HCT116 (cell line): ENCODE measurements around the gene EGFL7. TPM values are rescaled to one million over a fixed set of nuclear protein-coding genes. Genes with fewer than 3 reads are reported as not detected.

Source experiments
- ATAC-seq: fragments of 200-7000 bp; cut with Tn5 transposase; 2 replicates; pipeline ENCODE4 v1.9.1; 2020; ENCODE audit warnings: mild to moderate bottlenecking, moderate library complexity
- BruUV-seq: library from RNA; stranded (reverse); fragments of 400-500 nt; replicated peaks from 2 replicates; lab custom pipeline; 2021; lab: Mats Ljungman, UMichigan
- CTCF ChIA-PET: fragments of 300-600 bp; sonication (Branson Sonifier 250); formaldehyde crosslinking; loops from one replicate; lab custom pipeline; 2021; ENCODE audit warnings: antibody characterized with exemption; lab: Charles Lee
- POLR2A ChIA-PET: fragments of 300-600, 350-600 bp; sonication (Branson Sonifier 250); formaldehyde crosslinking; loops from one replicate; lab custom pipeline; 2021; ENCODE audit warnings: antibody characterized with exemption; lab: Charles Lee
- RAD21 ChIA-PET, 2 experiments: fragments of 300-600 bp; sonication (Branson Sonifier 250); formaldehyde crosslinking; loops; one replicate each; lab custom pipeline; 2023; ENCODE audit warnings: low total read pairs in 2 of 2; ENCODE audit not compliant: uncharacterized antibody in 2 of 2, unreplicated experiment in 2 of 2, low non-redundant PET in 1 of 2; lab: Charles Lee
- DNase-seq: peaks from one replicate; pipeline ENCODE4 v3.0.0-alpha.2; 2010; ENCODE audit warnings: low read depth, low spot score
- H2AFZ ChIP-seq: fragments of 200-600 bp; shearing (Covaris generic), sonication (generic); 2 replicates; pipeline ENCODE4 v1.6.1; 2017; ENCODE audit warnings: low read depth, mixed run types, mixed read lengths, antibody characterized with exemption, low read length; ENCODE audit not compliant: poor library complexity, severe bottlenecking
- H3K27ac ChIP-seq: 2 replicates; pipeline ENCODE4 v1.5.1; 2012; ENCODE audit warnings: low read depth, low read length
- H3K27me3 ChIP-seq: fragments of 200-600 bp; sonication (generic); 2 replicates; pipeline ENCODE4 v1.6.1; 2016; ENCODE audit warnings: mixed run types, low read length, mixed read lengths; ENCODE audit not compliant: insufficient read depth
- H3K36me3 ChIP-seq, 2 experiments: fragments of 200-500 bp in 1 of 2; fragments of 200-600 bp in 1 of 2; sonication (Bioruptor generic) in 1 of 2; sonication (generic) in 1 of 2; 2 replicates each; pipeline versions ENCODE4 v1.5.1 to v1.6.1; 2014 to 2016; ENCODE audit warnings: low read length in 2 of 2, inconsistent platforms in 1 of 2, mixed read lengths in 1 of 2, mixed run types in 1 of 2; ENCODE audit not compliant: insufficient read depth in 2 of 2, control insufficient read depth in 1 of 2
- H3K4me1 ChIP-seq, 2 experiments: fragments of 200-600 bp in 1 of 2; sonication (generic) in 1 of 2; 2 replicates each; pipeline versions ENCODE4 v1.5.1 to v1.6.1; 2012 to 2017; ENCODE audit warnings: low read length in 2 of 2, inconsistent platforms in 1 of 2, mild to moderate bottlenecking in 1 of 2, mixed read lengths in 1 of 2, mixed run types in 1 of 2, moderate library complexity in 1 of 2; ENCODE audit not compliant: insufficient read depth in 2 of 2, control insufficient read depth in 1 of 2
- H3K4me2 ChIP-seq: fragments of 200-600 bp; sonication (generic); 2 replicates; pipeline ENCODE4 v1.6.1; 2017; ENCODE audit warnings: mixed run types, low read length, mixed read lengths
- H3K4me3 ChIP-seq, 2 experiments: fragments of 200-600 bp in 1 of 2; sonication (generic) in 1 of 2; replicated peaks in 1 of 2; 2 replicates each; pipeline ENCODE4 v1.5.1; 2011 to 2016; ENCODE audit warnings: low read length in 2 of 2, control low read depth in 1 of 2, low read depth in 1 of 2, mild to moderate bottlenecking in 1 of 2, mixed read lengths in 1 of 2, mixed run types in 1 of 2
- H3K79me2 ChIP-seq: fragments of 200-600 bp; sonication (generic); 2 replicates; pipeline ENCODE4 v1.6.1; 2017; ENCODE audit warnings: mild to moderate bottlenecking, mixed run types, low read length, moderate library complexity, mixed read lengths; ENCODE audit not compliant: insufficient read depth
- H3K9ac ChIP-seq: fragments of 200-600 bp; sonication (generic); 2 replicates; pipeline ENCODE4 v1.6.1; 2016; ENCODE audit warnings: low read length, mixed read lengths
- H3K9me2 ChIP-seq: fragments of 200-600 bp; sonication (generic), shearing (Covaris generic); 2 replicates; pipeline ENCODE4 v1.6.1; 2017; ENCODE audit warnings: mixed run types, mild to moderate bottlenecking, moderate library complexity; ENCODE audit not compliant: insufficient read depth
- H3K9me3 ChIP-seq, 2 experiments: fragments of 200-500 bp in 1 of 2; fragments of 200-600 bp in 1 of 2; sonication (Bioruptor generic) in 1 of 2; sonication (generic) in 1 of 2; 2 replicates each; pipeline ENCODE4 v1.6.1; 2014 to 2017; ENCODE audit warnings: low read length in 2 of 2, mixed read lengths in 2 of 2, inconsistent platforms in 1 of 2, low read depth in 1 of 2, mild to moderate bottlenecking in 1 of 2, mixed run types in 1 of 2, moderate library complexity in 1 of 2; ENCODE audit not compliant: control insufficient read depth in 1 of 2, insufficient read depth in 1 of 2
- H4K20me1 ChIP-seq: fragments of 200-600 bp; sonication (generic), shearing (Covaris generic); 2 replicates; pipeline ENCODE4 v1.6.1; 2017; ENCODE audit warnings: mixed run types, mild to moderate bottlenecking, moderate library complexity; ENCODE audit not compliant: insufficient read depth
- CEBPB ChIP-seq: IDR thresholded peaks from 2 replicates; pipeline ENCODE4 v1.6.1; 2012; ENCODE audit warnings: low read depth
- EGR1 ChIP-seq: IDR thresholded peaks from 2 replicates; pipeline ENCODE4 v1.6.1; 2012; ENCODE audit warnings: low read depth
- EZH2 ChIP-seq: fragments of 200-600 bp; sonication (generic); IDR thresholded peaks from 2 replicates; pipeline ENCODE4 v1.6.1; 2017; ENCODE audit warnings: antibody characterized with exemption, mixed run types
- JUND ChIP-seq: IDR thresholded peaks from 2 replicates; pipeline ENCODE4 v1.6.1; 2012
- ZFX ChIP-seq: fragments of 450-650 bp; IDR thresholded peaks from 2 replicates; pipeline ENCODE4 v1.6.1; 2017
- ZNF274 ChIP-seq: fragments of 200-500 bp; sonication (Bioruptor generic); IDR thresholded peaks from 2 replicates; pipeline ENCODE4 v1.6.1; 2014; ENCODE audit warnings: mild to moderate bottlenecking, low read depth, low read length, inconsistent platforms
- intact Hi-C: fragments of 100-400 bp; cut with micrococcal nuclease; formaldehyde crosslinking; loops from 2 replicates; pipeline ENCODE4 v1.10.0; 2022
- total RNA-seq: library from RNA; stranded (reverse); gene quantifications from one replicate; pipeline ENCODE4 v1.2.1, GENCODE V29; 2021; ENCODE audit not compliant: unreplicated experiment
- TF ChIP-seq, protein P1 (sequence below): IDR thresholded peaks from 2 replicates; pipeline ENCODE4 v1.6.1; 2011; ENCODE audit warnings: mild to moderate bottlenecking, low read length, moderate library complexity; ENCODE audit not compliant: insufficient replicate concordance; ENCODE audit errors: extremely low read depth
- TF ChIP-seq, protein P2 (sequence below), 3 experiments: fragments of 200-600 bp in 1 of 3; sonication (generic) in 1 of 3; IDR thresholded peaks in 2 of 3; conservative IDR thresholded peaks in 1 of 3; 2 replicates each; pipeline ENCODE4 v1.5.1; 2012 to 2017; ENCODE audit warnings: low read depth in 2 of 3, low read length in 2 of 3, antibody characterized with exemption in 1 of 3, borderline replicate concordance in 1 of 3, control low read depth in 1 of 3, mild to moderate bottlenecking in 1 of 3, mixed read lengths in 1 of 3, mixed run types in 1 of 3, moderate library complexity in 1 of 3; ENCODE audit not compliant: insufficient read depth in 1 of 3

The EGFL7 gene
- total RNA-seq, 1 experiment from 2014 or later = 82.0 TPM

DNA sequence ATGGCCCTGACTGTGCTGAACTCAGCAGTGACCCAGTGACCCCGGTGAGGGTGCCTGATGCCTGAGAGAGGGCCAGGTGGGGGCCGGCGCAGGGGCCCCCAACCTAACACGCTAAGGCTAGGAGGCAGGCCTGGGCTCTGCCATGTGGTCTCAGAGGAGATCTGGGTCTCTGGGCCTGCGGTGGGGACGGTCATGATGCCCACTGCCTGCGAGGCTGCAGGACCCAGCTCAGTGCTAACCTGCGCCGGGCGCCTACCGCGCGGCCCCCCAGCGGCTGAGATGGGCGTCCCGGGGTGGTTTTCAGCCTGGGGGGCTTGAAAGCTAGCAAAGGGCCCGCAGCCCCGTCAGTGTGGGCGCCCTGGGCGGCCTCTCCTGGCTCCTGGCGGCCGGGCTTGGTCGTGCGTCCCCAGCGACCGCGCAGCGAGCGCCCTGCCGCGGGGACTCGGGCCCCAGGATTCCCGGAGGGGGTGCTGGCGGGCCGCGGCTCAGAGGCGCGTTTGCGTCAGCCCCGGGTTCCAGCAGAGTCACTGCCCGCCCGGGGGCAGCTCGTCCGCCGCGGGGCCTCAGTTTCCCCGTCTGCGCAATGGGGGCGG is 2.5 kb downstream of the EGFL7 start:
- no TSS peak for BruUV-seq
- POLR2A ChIA-PET = no interaction called here

More for the DNA sequence above, 2.5 kb downstream of the EGFL7 start:
- no peaks in the 10 kb centered on the region for H3K9me3 ChIP-seq
- TF ChIP-seq EGR1 (no peak), ZFX (peak; percentile 39; the same call in 1 of the 2 replicates), EZH2 (no peak), ZNF274 (no peak), JUND (no peak), CEBPB (no peak)
- TF ChIP-seq, protein P1, sequence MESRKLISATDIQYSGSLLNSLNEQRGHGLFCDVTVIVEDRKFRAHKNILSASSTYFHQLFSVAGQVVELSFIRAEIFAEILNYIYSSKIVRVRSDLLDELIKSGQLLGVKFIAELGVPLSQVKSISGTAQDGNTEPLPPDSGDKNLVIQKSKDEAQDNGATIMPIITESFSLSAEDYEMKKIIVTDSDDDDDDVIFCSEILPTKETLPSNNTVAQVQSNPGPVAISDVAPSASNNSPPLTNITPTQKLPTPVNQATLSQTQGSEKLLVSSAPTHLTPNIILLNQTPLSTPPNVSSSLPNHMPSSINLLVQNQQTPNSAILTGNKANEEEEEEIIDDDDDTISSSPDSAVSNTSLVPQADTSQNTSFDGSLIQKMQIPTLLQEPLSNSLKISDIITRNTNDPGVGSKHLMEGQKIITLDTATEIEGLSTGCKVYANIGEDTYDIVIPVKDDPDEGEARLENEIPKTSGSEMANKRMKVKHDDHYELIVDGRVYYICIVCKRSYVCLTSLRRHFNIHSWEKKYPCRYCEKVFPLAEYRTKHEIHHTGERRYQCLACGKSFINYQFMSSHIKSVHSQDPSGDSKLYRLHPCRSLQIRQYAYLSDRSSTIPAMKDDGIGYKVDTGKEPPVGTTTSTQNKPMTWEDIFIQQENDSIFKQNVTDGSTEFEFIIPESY = no peak
- TF ChIP-seq, protein P2, sequence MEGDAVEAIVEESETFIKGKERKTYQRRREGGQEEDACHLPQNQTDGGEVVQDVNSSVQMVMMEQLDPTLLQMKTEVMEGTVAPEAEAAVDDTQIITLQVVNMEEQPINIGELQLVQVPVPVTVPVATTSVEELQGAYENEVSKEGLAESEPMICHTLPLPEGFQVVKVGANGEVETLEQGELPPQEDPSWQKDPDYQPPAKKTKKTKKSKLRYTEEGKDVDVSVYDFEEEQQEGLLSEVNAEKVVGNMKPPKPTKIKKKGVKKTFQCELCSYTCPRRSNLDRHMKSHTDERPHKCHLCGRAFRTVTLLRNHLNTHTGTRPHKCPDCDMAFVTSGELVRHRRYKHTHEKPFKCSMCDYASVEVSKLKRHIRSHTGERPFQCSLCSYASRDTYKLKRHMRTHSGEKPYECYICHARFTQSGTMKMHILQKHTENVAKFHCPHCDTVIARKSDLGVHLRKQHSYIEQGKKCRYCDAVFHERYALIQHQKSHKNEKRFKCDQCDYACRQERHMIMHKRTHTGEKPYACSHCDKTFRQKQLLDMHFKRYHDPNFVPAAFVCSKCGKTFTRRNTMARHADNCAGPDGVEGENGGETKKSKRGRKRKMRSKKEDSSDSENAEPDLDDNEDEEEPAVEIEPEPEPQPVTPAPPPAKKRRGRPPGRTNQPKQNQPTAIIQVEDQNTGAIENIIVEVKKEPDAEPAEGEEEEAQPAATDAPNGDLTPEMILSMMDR (IDR thresholded peaks at IDR 0.05 in 2 of 3, conservative IDR thresholded peaks at IDR 0.05 in 1 of 3; ENCODE audit: borderline replicate concordance in 1 of 3, insufficient read depth in 1 of 3, low read depth in 2 of 3, low read length in 2 of 3) = peak in 2 of 3 experiments; percentile 20 to 34; a peak in 1 of 6 replicates
- no peaks in the 10 kb centered on the region for H3K36me3 ChIP-seq
- peak; percentile 56 for ATAC-seq
- no peak overlapping the region for H2AFZ ChIP-seq
- no peak for DNase-seq
- H3K27me3 ChIP-seq = no peaks in the 10 kb centered on the region
- peak overlapping the region; percentile 24; the same call in 1 of the 2 replicates for H3K27ac ChIP-seq
- H3K4me1 ChIP-seq = peaks cover 0 to 25% of the 10 kb centered on the region in 2 experiments; a peak in 2 of 4 replicates
- RAD21 ChIA-PET = no interaction called here
- peak overlapping the region; percentile 35 for H3K9ac ChIP-seq
- H3K9me2 ChIP-seq = no peaks in the 10 kb centered on the region
- H3K4me2 ChIP-seq = peak overlapping the region; percentile 61
- H3K79me2 ChIP-seq = no peaks in the 10 kb centered on the region
- intact Hi-C loops = no loop called here
- H4K20me1 ChIP-seq = no peaks in the 10 kb centered on the region
- peak overlapping the region; percentile 33 to 46 for H3K4me3 ChIP-seq
- CTCF ChIA-PET = no interaction called here
